HCT116 (cell line): Measurements from ENCODE around the gene CGB2. TPM values are rescaled to one million over a fixed set of nuclear protein-coding genes. Genes with fewer than 3 reads are reported as not detected.
A peak's percentile ranks its signal among the peaks of the same experiment; 100 is the strongest.

Experiments used
- ATAC-seq: fragments of 200-7000 bp; cut with Tn5 transposase; 2 replicates; pipeline ENCODE4 v1.9.1; 2020; ENCODE audit warnings: mild to moderate bottlenecking, moderate library complexity
- BruUV-seq: library from RNA; stranded (reverse); fragments of 400-500 nt; replicated peaks from 2 replicates; lab custom pipeline; 2021; lab: Mats Ljungman, UMichigan
- CTCF ChIA-PET: fragments of 300-600 bp; sonication (Branson Sonifier 250); formaldehyde crosslinking; loops from one replicate; lab custom pipeline; 2021; ENCODE audit warnings: antibody characterized with exemption; lab: Charles Lee
- POLR2A ChIA-PET: fragments of 300-600, 350-600 bp; sonication (Branson Sonifier 250); formaldehyde crosslinking; loops from one replicate; lab custom pipeline; 2021; ENCODE audit warnings: antibody characterized with exemption; lab: Charles Lee
- RAD21 ChIA-PET, 2 experiments: fragments of 300-600 bp; sonication (Branson Sonifier 250); formaldehyde crosslinking; loops; one replicate each; lab custom pipeline; 2023; ENCODE audit warnings: low total read pairs in 2 of 2; ENCODE audit not compliant: uncharacterized antibody in 2 of 2, unreplicated experiment in 2 of 2, low non-redundant PET in 1 of 2; lab: Charles Lee
- DNase-seq: peaks from one replicate; pipeline ENCODE4 v3.0.0-alpha.2; 2010; ENCODE audit warnings: low read depth, low spot score
- H2AFZ ChIP-seq: fragments of 200-600 bp; shearing (Covaris generic), sonication (generic); 2 replicates; pipeline ENCODE4 v1.6.1; 2017; ENCODE audit warnings: low read depth, mixed run types, mixed read lengths, antibody characterized with exemption, low read length; ENCODE audit not compliant: poor library complexity, severe bottlenecking
- H3K27ac ChIP-seq: 2 replicates; pipeline ENCODE4 v1.5.1; 2012; ENCODE audit warnings: low read depth, low read length
- H3K27me3 ChIP-seq: fragments of 200-600 bp; sonication (generic); 2 replicates; pipeline ENCODE4 v1.6.1; 2016; ENCODE audit warnings: mixed run types, low read length, mixed read lengths; ENCODE audit not compliant: insufficient read depth
- H3K36me3 ChIP-seq, 2 experiments: fragments of 200-500 bp in 1 of 2; fragments of 200-600 bp in 1 of 2; sonication (Bioruptor generic) in 1 of 2; sonication (generic) in 1 of 2; 2 replicates each; pipeline versions ENCODE4 v1.5.1 to v1.6.1; 2014 to 2016; ENCODE audit warnings: low read length in 2 of 2, inconsistent platforms in 1 of 2, mixed read lengths in 1 of 2, mixed run types in 1 of 2; ENCODE audit not compliant: insufficient read depth in 2 of 2, control insufficient read depth in 1 of 2
- H3K4me1 ChIP-seq, 2 experiments: fragments of 200-600 bp in 1 of 2; sonication (generic) in 1 of 2; 2 replicates each; pipeline versions ENCODE4 v1.5.1 to v1.6.1; 2012 to 2017; ENCODE audit warnings: low read length in 2 of 2, inconsistent platforms in 1 of 2, mild to moderate bottlenecking in 1 of 2, mixed read lengths in 1 of 2, mixed run types in 1 of 2, moderate library complexity in 1 of 2; ENCODE audit not compliant: insufficient read depth in 2 of 2, control insufficient read depth in 1 of 2
- H3K4me2 ChIP-seq: fragments of 200-600 bp; sonication (generic); 2 replicates; pipeline ENCODE4 v1.6.1; 2017; ENCODE audit warnings: mixed run types, low read length, mixed read lengths
- H3K4me3 ChIP-seq, 2 experiments: fragments of 200-600 bp in 1 of 2; sonication (generic) in 1 of 2; replicated peaks in 1 of 2; 2 replicates each; pipeline ENCODE4 v1.5.1; 2011 to 2016; ENCODE audit warnings: low read length in 2 of 2, control low read depth in 1 of 2, low read depth in 1 of 2, mild to moderate bottlenecking in 1 of 2, mixed read lengths in 1 of 2, mixed run types in 1 of 2
- H3K79me2 ChIP-seq: fragments of 200-600 bp; sonication (generic); 2 replicates; pipeline ENCODE4 v1.6.1; 2017; ENCODE audit warnings: mild to moderate bottlenecking, mixed run types, low read length, moderate library complexity, mixed read lengths; ENCODE audit not compliant: insufficient read depth
- H3K9ac ChIP-seq: fragments of 200-600 bp; sonication (generic); 2 replicates; pipeline ENCODE4 v1.6.1; 2016; ENCODE audit warnings: low read length, mixed read lengths
- H3K9me2 ChIP-seq: fragments of 200-600 bp; sonication (generic), shearing (Covaris generic); 2 replicates; pipeline ENCODE4 v1.6.1; 2017; ENCODE audit warnings: mixed run types, mild to moderate bottlenecking, moderate library complexity; ENCODE audit not compliant: insufficient read depth
- H3K9me3 ChIP-seq, 2 experiments: fragments of 200-500 bp in 1 of 2; fragments of 200-600 bp in 1 of 2; sonication (Bioruptor generic) in 1 of 2; sonication (generic) in 1 of 2; 2 replicates each; pipeline ENCODE4 v1.6.1; 2014 to 2017; ENCODE audit warnings: low read length in 2 of 2, mixed read lengths in 2 of 2, inconsistent platforms in 1 of 2, low read depth in 1 of 2, mild to moderate bottlenecking in 1 of 2, mixed run types in 1 of 2, moderate library complexity in 1 of 2; ENCODE audit not compliant: control insufficient read depth in 1 of 2, insufficient read depth in 1 of 2
- H4K20me1 ChIP-seq: fragments of 200-600 bp; sonication (generic), shearing (Covaris generic); 2 replicates; pipeline ENCODE4 v1.6.1; 2017; ENCODE audit warnings: mixed run types, mild to moderate bottlenecking, moderate library complexity; ENCODE audit not compliant: insufficient read depth
- ATF3 ChIP-seq: IDR thresholded peaks from 2 replicates; pipeline ENCODE4 v1.6.1; 2012
- EGR1 ChIP-seq: IDR thresholded peaks from 2 replicates; pipeline ENCODE4 v1.6.1; 2012; ENCODE audit warnings: low read depth
- ELF1 ChIP-seq: IDR thresholded peaks from 2 replicates; pipeline ENCODE4 v1.6.1; 2012; ENCODE audit warnings: low read depth, borderline replicate concordance
- EZH2 ChIP-seq: fragments of 200-600 bp; sonication (generic); IDR thresholded peaks from 2 replicates; pipeline ENCODE4 v1.6.1; 2017; ENCODE audit warnings: antibody characterized with exemption, mixed run types
- EZH2phosphoT487 ChIP-seq: fragments of 200-600 bp; IDR thresholded peaks from 2 replicates; pipeline ENCODE4 v1.6.1; 2018; ENCODE audit warnings: antibody characterized with exemption, borderline replicate concordance
- FOSL1 ChIP-seq: IDR thresholded peaks from 2 replicates; pipeline ENCODE4 v1.6.1; 2012; ENCODE audit warnings: low read depth
- JUND ChIP-seq: IDR thresholded peaks from 2 replicates; pipeline ENCODE4 v1.6.1; 2012
- MAX ChIP-seq: IDR thresholded peaks from 2 replicates; pipeline ENCODE4 v1.6.1; 2012
- POLR2AphosphoS5 ChIP-seq: IDR thresholded peaks from 2 replicates; pipeline ENCODE4 v1.6.1; 2011; ENCODE audit warnings: mild to moderate bottlenecking, low read depth, low read length, moderate library complexity
- RAD21 ChIP-seq: IDR thresholded peaks from 2 replicates; pipeline ENCODE4 v1.6.1; 2012; ENCODE audit warnings: low read depth, mild to moderate bottlenecking
- REST ChIP-seq: IDR thresholded peaks from 2 replicates; pipeline ENCODE4 v1.6.1; 2012; ENCODE audit warnings: low read depth
- SIN3A ChIP-seq: IDR thresholded peaks from 2 replicates; pipeline ENCODE4 v1.6.1; 2012; ENCODE audit warnings: low read depth
- SP1 ChIP-seq: IDR thresholded peaks from 2 replicates; pipeline ENCODE4 v1.6.1; 2012; ENCODE audit warnings: low read depth
- TCF7L2 ChIP-seq: IDR thresholded peaks from 2 replicates; pipeline ENCODE4 v1.7.0; 2011; ENCODE audit warnings: borderline replicate concordance, inconsistent platforms; ENCODE audit not compliant: insufficient read depth, insufficient read length; ENCODE audit errors: extremely low read depth
- YY1 ChIP-seq: IDR thresholded peaks from 2 replicates; pipeline ENCODE4 v1.6.1; 2011; ENCODE audit warnings: low read length, low read depth, moderate library complexity, mild to moderate bottlenecking; ENCODE audit not compliant: insufficient replicate concordance; ENCODE audit errors: extremely low read depth
- ZFX ChIP-seq: fragments of 450-650 bp; IDR thresholded peaks from 2 replicates; pipeline ENCODE4 v1.6.1; 2017
- ZNF274 ChIP-seq: fragments of 200-500 bp; sonication (Bioruptor generic); IDR thresholded peaks from 2 replicates; pipeline ENCODE4 v1.6.1; 2014; ENCODE audit warnings: mild to moderate bottlenecking, low read depth, low read length, inconsistent platforms
- intact Hi-C: fragments of 100-400 bp; cut with micrococcal nuclease; formaldehyde crosslinking; loops from 2 replicates; pipeline ENCODE4 v1.10.0; 2022
- total RNA-seq: library from RNA; stranded (reverse); gene quantifications from one replicate; pipeline ENCODE4 v1.2.1, GENCODE V29; 2021; ENCODE audit not compliant: unreplicated experiment
- TF ChIP-seq, protein P1 (sequence below): IDR thresholded peaks from 2 replicates; pipeline ENCODE4 v1.6.1; 2011; ENCODE audit warnings: mild to moderate bottlenecking, low read length, moderate library complexity; ENCODE audit not compliant: insufficient replicate concordance; ENCODE audit errors: extremely low read depth
- TF ChIP-seq, protein P2 (sequence below), 3 experiments: fragments of 200-600 bp in 1 of 3; sonication (generic) in 1 of 3; IDR thresholded peaks in 2 of 3; conservative IDR thresholded peaks in 1 of 3; 2 replicates each; pipeline ENCODE4 v1.5.1; 2012 to 2017; ENCODE audit warnings: low read depth in 2 of 3, low read length in 2 of 3, antibody characterized with exemption in 1 of 3, borderline replicate concordance in 1 of 3, control low read depth in 1 of 3, mild to moderate bottlenecking in 1 of 3, mixed read lengths in 1 of 3, mixed run types in 1 of 3, moderate library complexity in 1 of 3; ENCODE audit not compliant: insufficient read depth in 1 of 3

CGB2 gene
- total RNA-seq, 1 experiment from 2014 or later, result 5.0 TPM

GRCh38 chr19:49017041-49017665 is 14.5 kb upstream of the CGB2 start, which contains the start of gene LHB:
Gene LHB (minus strand): TSS chr19:49017091. CDS start chr19:49017081, 10 bp downstream.
- H3K4me2 ChIP-seq, result peak within 1 kb of the TSS; percentile 95
- no peak for TF ChIP-seq REST
- TF ChIP-seq EZH2phosphoT487, result no peak
- no peak for TF ChIP-seq YY1
- no peak for TF ChIP-seq JUND
- no peak for TF ChIP-seq FOSL1
- TF ChIP-seq TCF7L2, result no peak
- TF ChIP-seq EZH2, result no peak
- no peak for TF ChIP-seq ATF3
- TF ChIP-seq, protein P1, sequence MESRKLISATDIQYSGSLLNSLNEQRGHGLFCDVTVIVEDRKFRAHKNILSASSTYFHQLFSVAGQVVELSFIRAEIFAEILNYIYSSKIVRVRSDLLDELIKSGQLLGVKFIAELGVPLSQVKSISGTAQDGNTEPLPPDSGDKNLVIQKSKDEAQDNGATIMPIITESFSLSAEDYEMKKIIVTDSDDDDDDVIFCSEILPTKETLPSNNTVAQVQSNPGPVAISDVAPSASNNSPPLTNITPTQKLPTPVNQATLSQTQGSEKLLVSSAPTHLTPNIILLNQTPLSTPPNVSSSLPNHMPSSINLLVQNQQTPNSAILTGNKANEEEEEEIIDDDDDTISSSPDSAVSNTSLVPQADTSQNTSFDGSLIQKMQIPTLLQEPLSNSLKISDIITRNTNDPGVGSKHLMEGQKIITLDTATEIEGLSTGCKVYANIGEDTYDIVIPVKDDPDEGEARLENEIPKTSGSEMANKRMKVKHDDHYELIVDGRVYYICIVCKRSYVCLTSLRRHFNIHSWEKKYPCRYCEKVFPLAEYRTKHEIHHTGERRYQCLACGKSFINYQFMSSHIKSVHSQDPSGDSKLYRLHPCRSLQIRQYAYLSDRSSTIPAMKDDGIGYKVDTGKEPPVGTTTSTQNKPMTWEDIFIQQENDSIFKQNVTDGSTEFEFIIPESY, result no peak
- TF ChIP-seq SP1, result no peak
- no peak for TF ChIP-seq MAX
- TF ChIP-seq RAD21, result no peak
- TF ChIP-seq, protein P2, sequence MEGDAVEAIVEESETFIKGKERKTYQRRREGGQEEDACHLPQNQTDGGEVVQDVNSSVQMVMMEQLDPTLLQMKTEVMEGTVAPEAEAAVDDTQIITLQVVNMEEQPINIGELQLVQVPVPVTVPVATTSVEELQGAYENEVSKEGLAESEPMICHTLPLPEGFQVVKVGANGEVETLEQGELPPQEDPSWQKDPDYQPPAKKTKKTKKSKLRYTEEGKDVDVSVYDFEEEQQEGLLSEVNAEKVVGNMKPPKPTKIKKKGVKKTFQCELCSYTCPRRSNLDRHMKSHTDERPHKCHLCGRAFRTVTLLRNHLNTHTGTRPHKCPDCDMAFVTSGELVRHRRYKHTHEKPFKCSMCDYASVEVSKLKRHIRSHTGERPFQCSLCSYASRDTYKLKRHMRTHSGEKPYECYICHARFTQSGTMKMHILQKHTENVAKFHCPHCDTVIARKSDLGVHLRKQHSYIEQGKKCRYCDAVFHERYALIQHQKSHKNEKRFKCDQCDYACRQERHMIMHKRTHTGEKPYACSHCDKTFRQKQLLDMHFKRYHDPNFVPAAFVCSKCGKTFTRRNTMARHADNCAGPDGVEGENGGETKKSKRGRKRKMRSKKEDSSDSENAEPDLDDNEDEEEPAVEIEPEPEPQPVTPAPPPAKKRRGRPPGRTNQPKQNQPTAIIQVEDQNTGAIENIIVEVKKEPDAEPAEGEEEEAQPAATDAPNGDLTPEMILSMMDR (IDR thresholded peaks at IDR 0.05 in 2 of 3, conservative IDR thresholded peaks at IDR 0.05 in 1 of 3; ENCODE audit: borderline replicate concordance in 1 of 3, insufficient read depth in 1 of 3, low read depth in 2 of 3, low read length in 2 of 3), result no peak
- no peak for TF ChIP-seq ELF1
- TF ChIP-seq POLR2AphosphoS5, result no peak
- no peak for TF ChIP-seq EGR1
- TF ChIP-seq ZNF274, result no peak
- TF ChIP-seq ZFX, result no peak
- TF ChIP-seq SIN3A, result no peak

More at GRCh38 chr19:49017041-49017665, 14.5 kb upstream of the CGB2 start, which contains the start of gene LHB:
- Histone ChIP-seq H3K36me3 (peaks cover 9 to 15% of the 10 kb centered on the region in 2 experiments), H3K4me1 (peaks cover 30 to 52% of the 10 kb centered on the region in 2 experiments), H3K79me2 (no peaks in the 10 kb centered on the region), H3K4me3 (peak within 1 kb of the TSS; percentile 53 to 60), H3K27me3 (no peaks in the 10 kb centered on the region), H3K9ac (peak within 1 kb of the TSS; percentile 77), H2AFZ (no peak within 1 kb of the TSS), H4K20me1 (no peaks in the 10 kb centered on the region), H3K9me3 (no peaks in the 10 kb centered on the region), H3K27ac (peak within 1 kb of the TSS; percentile 95), H3K9me2 (no peaks in the 10 kb centered on the region)
- TSS peak; percentile 14 for BruUV-seq
- DNase-seq (no peak), ATAC-seq (peak; percentile 0; the same call in 1 of the 2 replicates)
- intact Hi-C loops, result no loop called here
- CTCF ChIA-PET, result interaction anchor here (0.8 to 4.3 kb wide), 5 partner anchors 13 to 222 kb away, joined by 3 to 44 read pairs (median 6); partner anchors contain the start of genes GYS1 and RUVBL2
- RAD21 ChIA-PET, result no interaction called here
- POLR2A ChIA-PET, result interaction anchor here (0.6 to 2.3 kb wide), 3 partner anchors 24 to 39 kb away, joined by 3 to 9 read pairs (median 7); partner anchors contain the start of genes GYS1 and RUVBL2
